COLO829 (cell line): Measurements from ENCODE around the gene PIP5K1A.

Source experiments
- DNase-seq: peaks from one replicate; pipeline ENCODE4 v3.0.0; 2012; ENCODE audit warnings: low spot score

The PIP5K1A gene

DNA sequence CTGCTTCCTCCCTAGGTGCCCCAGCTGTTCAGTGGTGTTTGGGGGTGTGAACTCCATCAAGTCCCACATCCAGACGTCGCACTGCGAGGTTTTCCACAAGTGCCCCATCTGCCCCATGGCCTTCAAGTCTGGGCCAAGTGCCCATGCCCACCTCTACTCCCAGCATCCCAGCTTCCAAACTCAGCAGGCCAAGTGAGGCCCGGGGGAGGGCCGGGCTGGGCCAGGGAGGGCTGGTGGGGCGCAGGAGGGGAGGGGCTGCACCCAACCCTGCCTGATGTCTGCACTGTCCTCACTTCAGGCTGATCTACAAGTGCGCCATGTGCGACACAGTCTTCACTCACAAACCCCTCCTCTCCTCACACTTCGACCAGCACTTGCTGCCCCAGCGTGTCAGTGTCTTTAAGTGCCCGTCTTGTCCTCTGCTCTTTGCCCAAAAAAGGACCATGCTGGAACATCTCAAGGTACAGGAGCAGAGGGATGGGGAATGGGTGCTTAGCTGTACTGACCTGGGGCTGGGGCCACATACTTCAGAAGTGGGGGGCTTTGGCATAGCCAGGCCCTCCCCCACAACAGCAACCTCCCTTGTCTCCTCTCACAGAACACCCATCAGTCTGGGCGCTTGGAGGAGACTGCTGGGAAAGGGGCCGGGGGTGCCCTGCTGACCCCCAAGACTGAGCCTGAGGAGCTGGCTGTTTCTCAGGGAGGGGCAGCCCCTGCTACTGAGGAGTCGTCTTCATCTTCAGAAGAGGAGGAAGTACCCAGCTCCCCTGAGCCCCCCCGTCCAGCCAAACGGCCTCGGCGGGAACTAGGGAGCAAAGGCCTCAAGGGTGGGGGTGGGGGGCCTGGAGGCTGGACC, 91.0 kb downstream of the PIP5K1A start:
- DNase-seq, result no peak

DNA sequence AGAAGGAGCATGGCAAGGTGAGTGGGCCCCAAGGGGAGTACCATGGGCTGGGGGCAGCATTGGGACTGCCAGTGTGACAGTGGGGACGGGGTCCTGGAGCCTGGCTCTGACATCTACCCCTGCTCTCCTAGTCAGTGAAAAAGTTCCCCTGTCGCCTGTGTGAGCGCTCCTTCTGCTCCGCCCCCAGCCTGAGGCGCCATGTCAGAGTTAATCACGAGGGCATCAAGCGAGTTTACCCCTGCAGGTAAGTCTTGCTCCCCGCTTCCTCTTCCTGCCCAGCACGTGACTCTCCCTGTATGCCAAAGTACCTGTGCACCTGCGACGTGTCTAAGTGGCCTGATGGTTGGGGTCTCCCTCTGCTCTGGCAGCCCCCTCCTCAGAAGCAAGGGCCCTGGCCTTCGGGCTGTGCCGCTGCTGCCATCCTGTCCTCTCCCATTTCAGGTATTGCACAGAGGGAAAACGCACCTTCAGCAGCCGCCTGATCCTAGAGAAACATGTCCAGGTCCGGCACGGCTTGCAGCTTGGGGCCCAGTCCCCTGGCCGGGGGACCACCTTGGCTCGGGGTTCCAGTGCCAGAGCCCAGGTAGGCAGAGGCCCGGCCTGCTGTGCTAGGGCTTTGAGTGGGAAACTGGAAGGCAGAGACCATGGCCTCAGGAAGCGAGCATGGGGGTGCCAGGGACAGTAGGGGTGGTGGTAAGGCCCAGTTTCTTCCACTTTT, 91.8 kb downstream of the PIP5K1A start:
- DNase-seq, result no peak

DNA sequence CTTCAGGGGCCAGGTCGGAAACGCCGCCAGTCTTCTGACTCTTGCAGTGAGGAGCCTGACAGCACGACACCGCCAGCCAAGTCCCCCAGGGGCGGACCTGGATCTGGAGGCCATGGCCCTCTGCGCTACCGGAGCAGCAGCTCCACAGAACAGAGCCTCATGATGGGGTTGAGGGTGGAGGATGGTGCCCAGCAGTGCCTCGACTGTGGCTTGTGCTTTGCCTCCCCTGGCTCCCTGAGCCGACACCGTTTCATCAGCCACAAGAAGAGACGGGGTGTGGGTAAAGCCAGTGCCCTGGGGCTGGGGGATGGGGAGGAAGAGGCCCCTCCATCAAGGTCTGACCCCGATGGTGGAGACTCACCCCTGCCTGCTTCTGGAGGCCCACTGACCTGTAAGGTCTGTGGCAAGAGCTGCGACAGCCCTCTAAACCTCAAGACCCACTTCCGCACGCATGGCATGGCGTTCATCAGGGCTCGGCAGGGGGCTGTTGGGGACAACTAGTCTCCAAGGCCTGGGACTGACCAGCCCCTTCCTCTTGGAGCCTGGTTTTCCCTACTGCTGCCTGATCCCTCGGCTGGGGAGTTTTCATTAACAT, 92.5 kb downstream of the PIP5K1A start:
- DNase-seq, result no peak

DNA sequence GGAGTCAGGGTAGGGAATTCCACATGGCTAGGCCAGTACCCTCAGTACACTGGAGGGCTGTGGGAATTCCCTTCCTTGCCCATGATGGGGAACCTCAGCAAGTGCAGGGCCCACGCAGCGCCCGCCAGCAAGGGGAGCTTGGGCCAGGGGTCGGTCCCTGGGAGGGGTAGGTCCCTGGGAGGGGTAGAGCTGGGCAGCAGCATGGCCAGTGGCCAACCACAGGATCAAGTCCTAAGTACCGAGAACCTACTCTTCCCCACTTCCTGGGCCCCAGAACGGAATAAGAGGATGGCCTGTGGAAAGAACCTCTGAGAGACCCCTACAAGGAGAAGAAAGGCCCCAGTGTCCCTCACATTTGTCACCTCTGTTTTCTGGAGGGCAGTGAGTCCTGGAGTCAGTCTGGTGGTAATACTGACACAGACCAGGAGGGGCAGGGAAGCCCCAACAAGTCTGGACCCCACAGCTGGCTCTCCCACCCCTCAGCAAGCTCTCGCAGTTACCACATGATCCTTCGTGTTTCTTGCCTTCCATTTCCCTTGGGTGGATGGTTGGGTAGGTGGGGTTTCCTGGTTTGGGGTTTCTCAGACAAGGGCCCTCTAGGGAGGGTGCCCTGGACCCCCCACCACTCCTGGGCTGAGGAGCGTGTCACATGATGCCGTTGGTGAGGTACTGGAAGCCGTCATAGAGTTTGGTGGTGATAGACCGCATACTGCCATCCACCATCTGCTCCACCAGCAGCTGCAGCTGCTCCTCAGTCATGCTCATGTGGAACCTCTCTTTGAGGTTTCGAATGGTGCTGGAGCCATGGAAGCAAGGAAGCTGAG, 94.1 kb downstream of the PIP5K1A start:
- DNase-seq, result no peak

DNA sequence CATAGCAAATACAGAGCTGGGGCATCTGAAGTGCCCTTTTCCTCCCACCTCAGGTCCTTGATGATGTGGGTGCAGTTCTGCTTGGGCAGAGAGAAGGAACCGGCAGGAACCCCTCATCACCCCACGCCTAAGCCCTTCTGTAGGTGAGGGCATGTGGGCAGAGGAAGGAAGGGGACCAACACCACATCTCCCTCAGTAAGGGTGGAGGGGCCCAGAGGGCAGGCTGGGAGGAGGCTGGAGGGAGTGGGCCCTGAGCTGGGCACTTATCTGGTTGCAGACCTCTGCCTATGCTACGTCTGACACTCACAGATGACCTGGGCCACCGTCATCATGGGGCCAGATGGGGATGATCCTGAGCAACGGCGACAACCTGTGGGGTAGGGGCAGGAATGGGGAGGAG, 94.7 kb downstream of the PIP5K1A start:
- DNase-seq, result no peak

DNA sequence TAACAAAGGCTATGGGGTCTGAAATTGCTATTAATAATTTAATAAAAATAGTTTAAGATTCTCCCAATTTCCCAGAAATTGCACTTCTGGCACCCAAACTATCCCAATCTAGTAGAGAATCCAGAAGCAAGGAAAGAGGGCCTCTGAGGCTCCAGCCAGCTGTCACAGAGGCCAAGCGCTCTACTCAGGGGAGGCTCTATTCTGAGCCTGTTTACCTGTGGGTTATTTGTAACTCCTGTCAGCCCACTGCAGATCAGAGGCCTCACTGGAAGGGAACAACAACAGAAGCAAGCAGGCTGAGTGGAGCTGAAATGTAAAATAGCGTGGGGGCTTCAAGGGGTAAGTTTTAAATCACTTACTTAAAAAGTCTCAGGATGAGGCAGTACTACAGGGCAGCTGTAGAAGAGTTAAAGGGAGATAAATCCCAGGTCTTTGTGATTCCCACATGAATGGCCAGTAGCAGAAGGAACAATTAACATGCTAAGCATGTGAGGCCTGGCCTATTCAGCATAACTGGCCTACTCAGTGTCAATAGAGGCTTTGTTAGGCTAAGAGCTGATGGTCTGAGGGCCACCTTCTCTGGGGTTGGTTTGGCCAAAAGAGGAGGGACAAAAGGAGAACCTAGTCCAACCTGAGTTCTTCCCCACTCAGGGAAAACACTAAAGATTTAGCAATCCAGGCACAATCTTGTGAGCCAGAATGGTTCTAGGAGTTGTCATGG, 96.5 kb downstream of the PIP5K1A start:
- DNase-seq, result peak; percentile 77
